Activated naive CD4-positive, alpha-beta T cell treated with anti-CD3 and anti-CD28 coated beads, Interleukin-2, amount 50 U/mL, for 24 hours (primary cell): Measurements from ENCODE around the gene PTPN18.
"Not testable (repeated sequence)": the region's sequence is repeated elsewhere in the genome, so short reads cannot be mapped to it uniquely, and the experiment has no call there.

Experiments
- H3K27ac Mint-ChIP-seq: one replicate; pipeline ENCODE4 v1.8.0; 2021; ENCODE audit warnings: mild to moderate bottlenecking, mixed read lengths
- H3K27me3 Mint-ChIP-seq: one replicate; pipeline ENCODE4 v1.8.0; 2021; ENCODE audit warnings: mixed read lengths
- H3K36me3 Mint-ChIP-seq: one replicate; pipeline ENCODE4 v1.8.0; 2021; ENCODE audit warnings: mixed read lengths
- H3K4me1 Mint-ChIP-seq: one replicate; pipeline ENCODE4 v1.8.0; 2021; ENCODE audit warnings: mixed read lengths
- H3K4me3 Mint-ChIP-seq: one replicate; pipeline ENCODE4 v1.8.0; 2021; ENCODE audit warnings: mild to moderate bottlenecking, mixed read lengths
- H3K9me3 Mint-ChIP-seq: one replicate; pipeline ENCODE4 v1.8.0; 2021; ENCODE audit warnings: mixed read lengths

PTPN18 gene

GRCh38 chr2:130381619-130382018 is 25.8 kb downstream of the PTPN18 start:
- Mint-ChIP-seq H3K27ac (no peak overlapping the region), H3K9me3 (no peaks in the 10 kb centered on the region), H3K4me1 (peaks cover 33% of the 10 kb centered on the region), H3K36me3 (no peaks in the 10 kb centered on the region), H3K27me3 (no peaks in the 10 kb centered on the region), H3K4me3 (no peak overlapping the region)

GRCh38 chr2:130382313-130382917 is 26.6 kb downstream of the PTPN18 start:
- peaks cover 25% of the 10 kb centered on the region for H3K4me1 Mint-ChIP-seq
- H3K4me3 Mint-ChIP-seq = no peak overlapping the region
- H3K36me3 Mint-ChIP-seq = no peaks in the 10 kb centered on the region
- H3K27ac Mint-ChIP-seq = no peak overlapping the region
- no peaks in the 10 kb centered on the region for H3K9me3 Mint-ChIP-seq
- no peaks in the 10 kb centered on the region for H3K27me3 Mint-ChIP-seq

GRCh38 chr2:130385709-130386108 is 29.9 kb downstream of the PTPN18 start:
- Mint-ChIP-seq H3K4me1 (no peaks in the 10 kb centered on the region), H3K27ac (no peak overlapping the region), H3K4me3 (no peak overlapping the region)

GRCh38 chr2:130387071-130387400 is 31.2 kb downstream of the PTPN18 start:
- H3K4me3 Mint-ChIP-seq = no peak overlapping the region
- no peak overlapping the region for H3K27ac Mint-ChIP-seq
- H3K27me3 Mint-ChIP-seq = peaks cover 4% of the 10 kb centered on the region
- H3K4me1 Mint-ChIP-seq = peaks cover 9% of the 10 kb centered on the region
- H3K36me3 Mint-ChIP-seq = no peaks in the 10 kb centered on the region
- H3K9me3 Mint-ChIP-seq = no peaks in the 10 kb centered on the region

More at GRCh38 chr2:130385709-130386108, 29.9 kb downstream of the PTPN18 start:
- no peaks in the 10 kb centered on the region for H3K36me3 Mint-ChIP-seq
- H3K9me3 Mint-ChIP-seq = no peaks in the 10 kb centered on the region
- H3K27me3 Mint-ChIP-seq = no peaks in the 10 kb centered on the region

- Mint-ChIP-seq H3K9me3 (no peaks in the 10 kb centered on the region), H3K4me1 (peaks cover 13% of the 10 kb centered on the region), H3K27me3 (peaks cover 5% of the 10 kb centered on the region), H3K36me3 (no peaks in the 10 kb centered on the region), H3K4me3 (no peak overlapping the region), H3K27ac (no peak overlapping the region)
Observed at GRCh38 chr2:130387804-130388203, 31.9 kb downstream of the PTPN18 start.

- Mint-ChIP-seq H3K27me3 (peaks cover 5% of the 10 kb centered on the region), H3K9me3 (no peaks in the 10 kb centered on the region), H3K27ac (no peak overlapping the region), H3K36me3 (no peaks in the 10 kb centered on the region), H3K4me3 (no peak overlapping the region), H3K4me1 (peaks cover 13% of the 10 kb centered on the region)
Observed at GRCh38 chr2:130388221-130388907, 32.5 kb downstream of the PTPN18 start.

- peaks cover 13% of the 10 kb centered on the region for H3K4me1 Mint-ChIP-seq
- H3K27ac Mint-ChIP-seq = no peak overlapping the region
- H3K9me3 Mint-ChIP-seq = no peaks in the 10 kb centered on the region
- no peak overlapping the region for H3K4me3 Mint-ChIP-seq
- no peaks in the 10 kb centered on the region for H3K36me3 Mint-ChIP-seq
- H3K27me3 Mint-ChIP-seq = peaks cover 5% of the 10 kb centered on the region
Observed at GRCh38 chr2:130389358-130389757, 33.5 kb downstream of the PTPN18 start.

GRCh38 chr2:130389783-130390182 is 33.9 kb downstream of the PTPN18 start:
- H3K27ac Mint-ChIP-seq = no peak overlapping the region
- peak overlapping the region; percentile 26 for H3K4me3 Mint-ChIP-seq
- peaks cover 5% of the 10 kb centered on the region for H3K27me3 Mint-ChIP-seq

GRCh38 chr2:130390460-130391057 is 34.7 kb downstream of the PTPN18 start:
- no peak overlapping the region for H3K27ac Mint-ChIP-seq

More at GRCh38 chr2:130389783-130390182, 33.9 kb downstream of the PTPN18 start:
- Mint-ChIP-seq H3K4me1 (peaks cover 13% of the 10 kb centered on the region), H3K9me3 (no peaks in the 10 kb centered on the region), H3K36me3 (no peaks in the 10 kb centered on the region)

GRCh38 chr2:130391058-130391871 is 35.4 kb downstream of the PTPN18 start:
- Mint-ChIP-seq H3K27me3 (peaks cover 6% of the 10 kb centered on the region), H3K9me3 (no peaks in the 10 kb centered on the region), H3K27ac (no peak overlapping the region), H3K4me1 (peaks cover 13% of the 10 kb centered on the region), H3K4me3 (peak overlapping the region; percentile 94), H3K36me3 (no peaks in the 10 kb centered on the region)

More at GRCh38 chr2:130390460-130391057, 34.7 kb downstream of the PTPN18 start:
- Mint-ChIP-seq H3K4me1 (peaks cover 13% of the 10 kb centered on the region), H3K4me3 (peak overlapping the region; percentile 94), H3K27me3 (peaks cover 5% of the 10 kb centered on the region), H3K9me3 (no peaks in the 10 kb centered on the region), H3K36me3 (no peaks in the 10 kb centered on the region)

- no peaks in the 10 kb centered on the region for H3K9me3 Mint-ChIP-seq
- peak overlapping the region; percentile 94 for H3K4me3 Mint-ChIP-seq
- peaks cover 13% of the 10 kb centered on the region for H3K4me1 Mint-ChIP-seq
- H3K27ac Mint-ChIP-seq = no peak overlapping the region
- H3K36me3 Mint-ChIP-seq = no peaks in the 10 kb centered on the region
- peaks cover 8% of the 10 kb centered on the region for H3K27me3 Mint-ChIP-seq
Observed at GRCh38 chr2:130391872-130392670, 36.2 kb downstream of the PTPN18 start.

- H3K4me1 Mint-ChIP-seq = peaks cover 13% of the 10 kb centered on the region
- H3K4me3 Mint-ChIP-seq = no peak overlapping the region
- no peaks in the 10 kb centered on the region for H3K36me3 Mint-ChIP-seq
- H3K27ac Mint-ChIP-seq = no peak overlapping the region
- H3K9me3 Mint-ChIP-seq = no peaks in the 10 kb centered on the region
- peaks cover 10% of the 10 kb centered on the region for H3K27me3 Mint-ChIP-seq
Observed at GRCh38 chr2:130393318-130393910, 37.6 kb downstream of the PTPN18 start.

GRCh38 chr2:130406280-130406679 is 50.4 kb downstream of the PTPN18 start:
- H3K27ac Mint-ChIP-seq, H3K27me3 Mint-ChIP-seq, H3K4me3 Mint-ChIP-seq, H3K36me3 Mint-ChIP-seq, H3K4me1 Mint-ChIP-seq, H3K9me3 Mint-ChIP-seq: not testable (repeated sequence)

- not testable (repeated sequence) for H3K36me3 Mint-ChIP-seq, H3K27me3 Mint-ChIP-seq, H3K9me3 Mint-ChIP-seq, H3K27ac Mint-ChIP-seq, H3K4me3 Mint-ChIP-seq, H3K4me1 Mint-ChIP-seq
Observed at GRCh38 chr2:130416693-130417092, 60.8 kb downstream of the PTPN18 start.

GRCh38 chr2:130418845-130419244 is 63.0 kb downstream of the PTPN18 start:
- H3K36me3 Mint-ChIP-seq, H3K4me1 Mint-ChIP-seq, H3K9me3 Mint-ChIP-seq, H3K27ac Mint-ChIP-seq, H3K4me3 Mint-ChIP-seq, H3K27me3 Mint-ChIP-seq: not testable (repeated sequence)
